K562 (cell line): Measurements from ENCODE around the gene ZMPSTE24. TPM values are rescaled to one million over a fixed set of nuclear protein-coding genes. Genes with fewer than 3 reads are reported as not detected.
A peak's percentile ranks its signal among the peaks of the same experiment; 100 is the strongest.

Experiments used
- BCLAF1 ChIP-seq, 2 experiments: fragments of 450-650 bp in 1 of 2; IDR thresholded peaks; 2 replicates each; pipeline ENCODE4 v1.6.1; 2011 to 2017; ENCODE audit warnings: low read depth in 2 of 2, antibody characterized with exemption in 1 of 2, borderline replicate concordance in 1 of 2, low read length in 1 of 2, mild to moderate bottlenecking in 1 of 2, mixed read lengths in 1 of 2; ENCODE audit not compliant: control insufficient read depth in 1 of 2
- BRD9 ChIP-seq: fragments of 450-650 bp; IDR thresholded peaks from 2 replicates; pipeline ENCODE4 v1.6.1; 2018; ENCODE audit warnings: low read depth; ENCODE audit not compliant: partially characterized antibody
- CC2D1A ChIP-seq: fragments of 450-650 bp; IDR thresholded peaks from 2 replicates; pipeline ENCODE4 v1.6.1; 2017; ENCODE audit warnings: mild to moderate bottlenecking
- CEBPB ChIP-seq: fragments of 450-650 bp; IDR thresholded peaks from 2 replicates; pipeline ENCODE4 v1.6.1; 2016; ENCODE audit warnings: missing genetic modification characterization, missing compliant biosample characterization
- CTCF ChIP-seq, 3 experiments: IDR thresholded peaks in 2 of 3; conservative IDR thresholded peaks in 1 of 3; 2 replicates each; pipeline ENCODE4 v1.5.1; 2011 to 2012; ENCODE audit warnings: low read length in 3 of 3, mild to moderate bottlenecking in 3 of 3, control low read depth in 2 of 3, improper control_type of control experiment in 1 of 3, inconsistent platforms in 1 of 3, low read depth in 1 of 3, mixed read lengths in 1 of 3, moderate library complexity in 1 of 3; ENCODE audit not compliant: insufficient read depth in 2 of 3
- FOXA1 ChIP-seq: fragments of 450-650 bp; IDR thresholded peaks from 2 replicates; pipeline ENCODE4 v1.6.1; 2016; ENCODE audit warnings: mild to moderate bottlenecking, borderline replicate concordance
- FOXM1 ChIP-seq, 2 experiments: fragments of 450-650 bp in 1 of 2; sonication (generic) in 1 of 2; formaldehyde crosslinking in 1 of 2; IDR thresholded peaks; 2 replicates each; pipeline versions ENCODE4 v1.6.1 to v1.9.0; 2017 to 2022; ENCODE audit warnings: low read depth in 2 of 2, mild to moderate bottlenecking in 2 of 2, missing genetic modification reagents in 1 of 2, moderate library complexity in 1 of 2
- HLTF ChIP-seq: fragments of 450-650 bp; IDR thresholded peaks from 2 replicates; pipeline ENCODE4 v1.6.1; 2016
- HMGN3 ChIP-seq: IDR thresholded peaks from 2 replicates; pipeline ENCODE4 v1.6.1; 2011; ENCODE audit warnings: borderline replicate concordance, low read depth, mild to moderate bottlenecking, mixed read lengths, low read length; ENCODE audit not compliant: insufficient read length; ENCODE audit errors: extremely low read depth
- PHB ChIP-seq: fragments of 250-450 bp; sonication (Bioruptor Pico); IDR thresholded peaks from 2 replicates; pipeline ENCODE4 v1.5.0; 2021
- PHF21A ChIP-seq: fragments of 450-650 bp; IDR thresholded peaks from 2 replicates; pipeline ENCODE4 v1.6.1; 2017; ENCODE audit warnings: low read depth, borderline replicate concordance
- SMAD4 ChIP-seq: fragments of 250-450 bp; sonication (Bioruptor Pico); conservative IDR thresholded peaks from 2 replicates; pipeline ENCODE4 v1.8.0; 2021; ENCODE audit warnings: inconsistent platforms, mild to moderate bottlenecking, moderate library complexity
- THAP7 ChIP-seq: fragments of 250-450 bp; sonication (Bioruptor Pico); IDR thresholded peaks from 2 replicates; pipeline ENCODE4 v1.5.0; 2021
- ZEB2 ChIP-seq: fragments of 450-650 bp; IDR thresholded peaks from 2 replicates; pipeline ENCODE4 v1.6.1; 2016
- ZNF384 ChIP-seq: IDR thresholded peaks from 2 replicates; pipeline ENCODE4 v1.6.1; 2012; ENCODE audit warnings: low read depth, low read length, improper control_type of control experiment
- ZNF41 ChIP-seq: fragments of 250-450 bp; sonication (Bioruptor Pico); conservative IDR thresholded peaks from 2 replicates; pipeline ENCODE4 v1.4.0; 2020; ENCODE audit warnings: mild to moderate bottlenecking
- ZNF431 ChIP-seq: sonication (generic); formaldehyde crosslinking; IDR thresholded peaks from 2 replicates; pipeline ENCODE4 v1.8.0; 2022; ENCODE audit warnings: mild to moderate bottlenecking, missing genetic modification reagents
- ZNF511 ChIP-seq: sonication (generic); formaldehyde crosslinking; IDR thresholded peaks from 2 replicates; pipeline ENCODE4 v1.8.0; 2022; ENCODE audit warnings: mild to moderate bottlenecking, missing genetic modification reagents
- ZNF76 ChIP-seq: fragments of 250-450 bp; sonication (Bioruptor Pico); IDR thresholded peaks from 2 replicates; pipeline ENCODE4 v1.4.0; 2020; ENCODE audit warnings: mild to moderate bottlenecking, moderate library complexity, borderline replicate concordance
- polyA plus RNA-seq, 8 experiments: library from polyadenylated mRNA; depleted of rRNA in 4 of 8; stranded (reverse) in 5 of 8; unstranded in 3 of 8; fragments of >200 nt; fragmentation: Nextera tagmentation in 2 of 8; fragmentation: Illumina TruSeq in 1 of 8; extraction: Ambion mirVana in 2 of 8; extraction: Trizol in 1 of 8; gene quantifications; 2 replicates each; pipeline versions ENCODE4 v1.2.1 to v1.2.3, GENCODE V29; 2011 to 2014; ENCODE audit warnings: inconsistent platforms in 1 of 8, missing spikeins in 1 of 8
- total RNA-seq, 7 experiments: library from RNA; depleted of rRNA in 6 of 7; stranded (reverse); fragments of >200 nt in 6 of 7; fragmentation: Illumina TruSeq in 2 of 7; extraction: Trizol in 2 of 7; gene quantifications; 2 replicates each; pipeline versions ENCODE4 v1.2.1 to v1.2.3, GENCODE V29; 2011 to 2021; ENCODE audit warnings: low replicate concordance in 1 of 7

Gene ZMPSTE24
- total and polyA plus RNA-seq, 9 of the 15 experiments (the other 6 are each of a cell fraction or from before 2014, with no cell fraction given): 30.7 to 75.9 (median 64.3) TPM

GRCh38 chr1:40257688-40258444 is at the start of gene ZMPSTE24 (continued):
- TF ChIP-seq CC2D1A (peak; percentile 70), ZNF76 (no peak), THAP7 (CRISPR knock-in tag) (no peak), PHF21A (peak; percentile 77; the same call in 1 of the 2 replicates), BRD9 (peak; percentile 85), ZNF511 (CRISPR knock-in tag) (peak; percentile 65; the same call in 1 of the 2 replicates), ZNF431 (peak; percentile 87), ZEB2 (peak; percentile 100), ZNF41 (CRISPR knock-in tag) (peak; percentile 4; the same call in 1 of the 2 replicates), ZNF384 (no peak), PHB (no peak), FOXA1 (no peak), HMGN3 (peak; percentile 91), SMAD4 (peak; percentile 80), CTCF (IDR thresholded peaks at IDR 0.05 in 2 of 3, conservative IDR thresholded peaks at IDR 0.05 in 1 of 3; ENCODE audit: insufficient read depth in 2 of 3, low read depth in 1 of 3, low read length in 3 of 3) (peak in 1 of 3 experiments; percentile 11; a peak in 2 of 6 replicates), CEBPB (tag) (peak; percentile 44; the same call in 1 of the 2 replicates), HLTF (peak; percentile 97; the same call in 1 of the 2 replicates), FOXM1 (IDR thresholded peaks at IDR 0.05; ENCODE audit: low read depth) (peak; percentile 70), FOXM1 (CRISPR knock-in tag; IDR thresholded peaks at IDR 0.05; ENCODE audit: low read depth) (peak; percentile 98), BCLAF1 (IDR thresholded peaks at IDR 0.05; ENCODE audit: borderline replicate concordance in 1 of 2, control insufficient read depth in 1 of 2, low read depth in 2 of 2, low read length in 1 of 2) (peak in 1 of 2 experiments; percentile 99; a peak in 2 of 4 replicates)
